NK-92 treated with Interleukin-12 subunit alpha and Interleukin-12 subunit beta, amount 100 ng/mL, for 24 hours (cell line): ENCODE results near the gene SH2D3A.
A peak's percentile ranks its signal among the peaks of the same experiment; 100 is the strongest.
"Not testable (repeated sequence)": the region's sequence is repeated elsewhere in the genome, so short reads cannot be mapped to it uniquely, and the experiment has no call there.

Experiments used
- DNase-seq: peaks from one replicate; lab custom pipeline; 2025; lab: John Stamatoyannopoulos, UW

Gene SH2D3A

DNA sequence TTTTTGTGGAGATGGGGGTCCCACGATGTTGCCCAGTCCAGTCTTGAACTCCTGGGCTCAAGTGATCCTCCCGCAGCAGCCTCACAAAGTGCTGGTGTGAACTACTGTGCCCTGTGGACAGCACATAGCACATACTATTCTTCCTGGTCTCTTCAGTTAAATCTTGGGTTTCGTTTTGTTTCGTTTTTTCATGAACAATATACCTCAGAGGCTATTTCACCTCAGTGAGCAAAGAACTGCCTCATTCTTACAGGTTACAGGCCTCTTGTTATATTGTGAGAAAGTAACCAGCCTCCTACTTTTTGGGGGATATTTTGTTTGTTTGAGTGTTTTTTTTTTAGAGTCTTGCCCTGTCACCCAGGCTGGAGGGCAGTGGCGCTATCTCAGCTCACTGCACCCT is 45.5 kb downstream of the SH2D3A start:
- DNase-seq: no peak

DNA sequence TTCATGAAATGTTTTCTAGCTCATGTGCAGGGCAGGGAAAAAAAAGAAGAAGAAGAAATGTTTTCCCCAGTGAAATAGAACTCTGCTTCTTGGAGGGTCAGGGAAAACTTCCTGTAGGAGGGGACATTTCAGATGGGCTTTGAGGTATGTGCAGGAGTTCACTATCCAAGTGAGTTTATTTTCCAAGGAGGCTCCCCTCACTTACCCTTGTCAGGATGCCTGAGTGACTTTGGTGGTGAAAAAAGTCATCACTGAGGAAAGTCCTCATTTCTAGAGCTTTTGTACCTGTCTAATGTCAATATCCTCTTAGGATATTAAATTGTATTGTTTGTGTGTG is 46.1 kb downstream of the SH2D3A start:
- DNase-seq: no peak

DNA sequence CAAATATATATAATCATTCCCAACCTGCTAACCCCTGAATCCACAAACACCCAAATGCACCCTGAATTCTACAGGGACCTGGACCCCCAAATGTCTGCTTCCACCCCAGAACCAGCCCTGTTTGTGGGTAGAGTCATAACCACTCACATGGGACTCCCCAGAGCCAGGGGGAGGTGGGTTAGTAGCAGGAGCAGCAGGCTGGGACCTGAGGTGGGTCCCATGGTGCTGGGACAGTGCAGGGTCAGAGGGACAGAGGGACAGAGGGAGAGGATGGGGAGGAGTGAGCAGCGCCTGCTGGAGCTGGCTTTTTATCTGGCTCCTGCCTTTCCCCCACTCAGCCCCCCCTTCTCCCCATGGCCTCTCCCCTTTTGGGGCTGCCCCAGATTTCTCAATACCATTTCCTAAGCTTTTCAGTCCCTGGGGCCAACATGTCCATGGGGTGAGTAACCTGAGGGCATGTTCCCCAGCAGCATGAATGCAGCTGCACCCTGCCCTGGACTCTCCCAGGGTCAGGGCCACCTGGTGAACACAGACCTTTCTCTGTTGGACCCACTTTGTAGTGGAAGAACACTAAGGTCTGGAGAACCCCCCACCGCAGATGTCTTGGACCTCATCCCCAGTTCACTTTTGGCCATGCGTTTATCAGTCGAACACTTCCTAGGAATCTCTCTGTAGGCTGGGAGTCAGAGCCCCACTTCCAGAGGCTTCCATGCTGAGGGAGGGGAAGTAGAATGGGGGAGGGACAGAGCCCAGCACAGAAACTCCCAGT is 46.7 kb downstream of the SH2D3A start, which contains the start of gene C3:
C3 (minus strand) TSS at position 282 of the 769 bp plus-strand sequence; CDS start at position 221, 61 bp downstream.
- peak; percentile 29 for DNase-seq

DNA sequence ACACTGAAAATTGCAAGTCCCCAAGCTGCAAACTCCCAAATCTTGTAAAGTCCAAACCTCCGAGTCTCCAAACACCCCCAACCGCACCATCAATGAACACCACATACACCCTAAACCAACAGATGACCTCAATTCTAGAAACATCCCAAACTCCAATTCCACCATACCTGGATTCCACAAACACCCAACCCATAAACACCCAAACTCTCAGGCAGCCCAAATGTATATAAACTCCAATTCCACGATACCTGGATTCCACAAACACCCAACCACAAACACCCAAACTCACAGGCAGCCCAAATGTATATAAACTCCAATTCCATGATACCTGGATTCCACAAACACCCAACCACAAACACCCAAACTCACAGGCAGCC is 47.3 kb downstream of the SH2D3A start:
- no peak for DNase-seq

GRCh38 chr19:6719540-6719861 is 47.7 kb downstream of the SH2D3A start:
- no peak for DNase-seq

DNA sequence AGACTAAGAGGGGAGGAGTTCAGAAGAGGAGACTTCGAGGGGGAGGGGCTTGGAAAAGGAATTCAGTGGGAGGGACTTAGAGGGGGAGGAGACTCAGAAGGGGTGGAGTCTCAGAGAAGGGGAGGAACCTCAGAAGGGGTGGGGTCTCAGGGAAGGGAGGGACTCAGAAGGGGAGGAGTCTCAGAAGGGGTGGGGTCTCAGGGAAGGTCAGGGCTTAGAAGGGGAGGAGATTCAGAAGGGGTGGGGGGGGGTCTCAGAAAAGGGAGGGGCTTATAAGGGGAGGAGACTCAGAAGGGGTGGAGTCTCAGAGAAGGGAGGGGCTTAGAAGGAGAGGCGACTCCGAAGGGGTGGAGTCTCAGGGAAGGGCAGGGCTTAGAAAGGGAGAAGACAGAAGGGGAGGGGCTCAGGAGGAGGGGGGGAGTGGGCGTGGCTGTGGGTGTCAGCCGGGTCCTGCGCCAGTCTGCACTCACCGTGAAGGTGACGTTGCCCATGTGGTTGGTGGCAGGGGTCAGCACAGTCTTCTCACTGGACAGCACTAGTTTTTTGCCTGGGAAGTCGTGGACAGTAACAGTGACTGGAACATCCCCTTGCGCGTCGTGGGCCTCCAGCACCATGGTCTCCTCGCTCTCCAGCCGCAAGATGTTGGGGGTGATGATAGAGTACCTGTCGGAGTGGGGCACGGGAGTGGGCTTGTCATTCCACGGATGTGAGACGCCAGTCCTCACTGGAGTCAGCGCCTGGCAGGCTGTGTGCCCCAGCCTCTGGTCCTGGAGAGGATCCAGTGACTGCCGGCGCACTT is 48.3 kb downstream of the SH2D3A start:
- DNase-seq: no peak

DNA sequence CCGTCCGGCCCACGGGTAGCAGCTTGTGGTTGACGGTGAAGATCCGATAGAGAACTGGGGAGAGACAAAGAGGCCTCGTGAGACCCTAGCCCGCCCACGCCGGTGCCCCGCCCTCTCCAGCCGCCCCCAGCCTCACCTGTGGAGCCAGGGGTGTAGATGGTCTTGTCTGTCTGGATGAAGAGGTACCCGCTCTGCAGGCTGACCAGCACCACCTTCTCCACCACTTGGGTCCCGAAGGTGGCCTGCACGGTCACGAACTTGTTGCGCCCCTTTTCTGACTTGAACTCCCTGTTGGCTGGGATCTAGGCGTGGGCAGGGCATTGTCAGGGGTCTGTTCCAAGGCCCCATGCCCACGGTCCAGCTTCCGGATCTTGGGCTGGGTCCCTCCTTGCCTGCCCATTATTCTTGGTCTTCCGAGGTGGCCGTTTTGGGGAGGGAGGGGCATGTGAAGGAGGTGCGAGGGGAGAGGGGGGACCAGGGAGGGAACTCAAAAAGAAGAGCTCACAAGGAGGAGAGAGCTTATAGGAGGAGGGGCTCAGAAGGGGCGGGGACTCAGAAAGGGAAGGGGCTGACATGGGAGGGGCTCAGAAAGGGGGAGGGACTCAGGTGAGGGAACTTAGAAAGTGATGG is 49.0 kb downstream of the SH2D3A start:
- DNase-seq: no peak

DNA sequence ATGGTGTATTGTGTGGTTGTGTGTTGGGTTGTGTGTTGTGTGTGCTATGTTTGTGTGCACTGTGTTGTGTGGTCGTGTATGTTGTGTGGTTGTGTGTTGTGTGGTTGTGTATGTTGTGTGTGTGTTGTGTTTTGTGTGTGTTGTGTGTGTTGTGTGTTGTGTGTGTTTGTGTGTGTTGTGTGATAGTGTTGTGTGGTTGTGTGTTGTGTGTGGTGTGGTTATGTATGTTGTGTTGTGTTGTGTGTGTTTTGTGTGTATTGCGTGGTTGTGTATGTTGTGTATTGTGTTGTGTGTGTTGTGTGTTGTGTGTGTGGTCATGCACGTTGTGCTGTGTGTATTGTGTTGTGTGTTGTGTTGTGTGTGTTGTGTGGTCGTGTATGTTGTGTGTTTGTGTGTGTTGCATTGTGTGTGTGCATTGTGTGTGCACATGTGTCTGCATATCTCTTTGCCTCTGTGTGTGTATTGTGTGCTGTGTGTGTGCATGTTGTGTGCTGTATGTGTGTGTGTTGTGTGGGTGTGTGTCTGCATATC is 49.7 kb downstream of the SH2D3A start:
- no peak for DNase-seq

DNA sequence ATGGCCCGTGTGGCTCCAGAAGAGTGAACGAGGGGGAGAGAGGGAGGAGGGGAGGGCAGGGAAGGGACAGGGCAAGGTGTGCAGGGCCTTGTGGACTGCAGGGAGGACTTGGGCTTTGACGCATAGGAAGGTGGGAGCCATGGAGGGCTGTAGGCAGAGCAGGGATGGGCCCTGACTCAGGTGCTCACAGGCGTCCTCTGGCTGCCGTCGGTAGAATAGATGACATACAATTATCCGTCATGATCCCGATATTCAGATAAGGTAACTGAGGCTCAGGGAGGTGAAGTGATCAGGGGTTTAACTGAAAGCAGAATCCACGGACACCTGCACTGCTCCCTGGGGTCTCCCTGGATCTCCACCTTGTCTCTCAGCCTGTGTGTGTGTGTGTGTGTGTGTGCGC is 50.2 kb downstream of the SH2D3A start:
- DNase-seq: no peak

- no peak for DNase-seq
Measured at GRCh38 chr19:6716610-6716970, 50.6 kb downstream of the SH2D3A start.

DNA sequence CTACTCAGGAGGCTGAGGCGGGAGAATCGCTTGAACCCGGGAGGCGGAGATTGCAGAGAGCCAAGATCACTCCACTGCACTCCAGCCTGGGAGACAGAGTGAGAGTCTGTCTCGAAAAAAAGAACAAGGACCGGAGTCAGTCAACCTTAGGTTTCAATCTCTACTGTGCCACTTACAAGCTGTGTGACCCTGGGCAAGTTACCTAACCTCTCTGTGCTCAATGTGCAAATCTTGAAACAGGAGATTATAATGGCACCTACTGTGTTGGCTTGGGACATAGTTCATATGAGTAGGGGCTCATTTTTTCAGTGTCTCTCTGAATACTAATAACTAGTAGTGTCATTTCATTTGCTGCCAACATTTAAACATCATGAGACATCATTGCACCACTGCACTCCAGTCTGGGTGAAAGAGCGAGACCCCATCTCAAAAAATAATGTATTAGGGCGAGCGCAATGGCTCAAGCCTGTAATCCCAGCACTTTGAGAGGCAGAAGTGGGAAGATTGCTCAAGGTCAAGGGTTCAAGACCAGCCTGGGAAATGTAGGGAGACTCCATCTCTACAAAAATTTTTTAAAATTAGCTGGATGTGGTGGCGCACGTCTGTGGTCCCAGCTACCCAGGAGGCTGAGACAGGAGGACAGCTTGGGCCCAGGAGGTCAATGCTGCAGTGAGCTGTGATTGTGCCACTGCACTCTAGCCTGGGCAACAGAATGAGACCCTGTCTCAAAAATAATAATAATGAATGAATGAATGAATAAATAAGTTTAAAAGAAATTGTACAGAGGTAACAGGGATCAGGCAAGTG is 52.3 kb downstream of the SH2D3A start:
- no peak for DNase-seq

- DNase-seq: no peak
Measured at GRCh38 chr19:6713773-6714692, 53.2 kb downstream of the SH2D3A start.

DNA sequence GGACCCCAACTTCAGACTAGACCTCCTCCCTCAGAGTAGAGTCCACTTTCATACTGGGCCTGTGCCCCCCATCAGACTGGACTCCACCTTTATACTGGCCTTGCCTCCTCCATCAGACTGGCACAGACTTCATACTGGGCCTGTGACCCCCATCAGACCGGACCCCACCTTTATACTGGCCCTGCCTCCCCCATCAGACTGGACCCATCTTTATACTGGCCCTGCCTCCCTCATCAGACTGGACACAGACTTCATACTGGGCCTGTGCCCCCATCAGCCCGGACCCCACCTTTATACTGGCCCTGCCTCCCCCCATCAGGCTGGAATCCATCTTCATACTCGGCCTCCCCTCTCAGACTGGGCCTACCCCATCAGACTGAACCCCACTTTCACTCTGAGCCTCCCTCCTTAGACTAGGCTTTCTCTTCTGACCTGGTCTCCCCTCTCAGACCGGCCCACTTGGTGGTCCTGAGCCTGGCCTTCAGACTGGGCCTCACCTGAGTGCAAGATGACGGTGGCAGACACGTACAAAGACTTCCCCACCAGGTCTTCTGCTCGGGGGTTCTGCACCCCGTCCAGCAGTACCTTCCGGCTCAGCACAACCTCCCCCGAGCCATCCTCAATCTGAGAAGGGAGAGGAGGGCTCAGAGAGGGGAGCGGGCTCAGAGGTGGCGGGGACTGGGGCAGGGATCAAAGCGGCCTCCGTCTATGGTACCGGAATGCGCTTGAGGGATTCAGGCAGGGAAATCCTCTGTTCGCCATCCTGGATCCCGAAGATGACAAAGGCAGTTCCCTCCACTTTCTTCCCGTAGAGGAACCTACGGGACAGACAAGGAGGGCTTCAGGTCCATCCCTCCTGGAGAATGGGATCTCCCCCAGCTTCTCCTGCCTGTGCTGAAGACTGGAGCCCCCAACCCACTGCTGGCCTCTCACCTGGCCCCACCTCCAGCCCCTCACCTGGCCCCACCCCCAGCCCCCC is 54.3 kb downstream of the SH2D3A start:
- no peak for DNase-seq

- no peak for DNase-seq
Measured at GRCh38 chr19:6712231-6712630, 55.0 kb downstream of the SH2D3A start.

DNA sequence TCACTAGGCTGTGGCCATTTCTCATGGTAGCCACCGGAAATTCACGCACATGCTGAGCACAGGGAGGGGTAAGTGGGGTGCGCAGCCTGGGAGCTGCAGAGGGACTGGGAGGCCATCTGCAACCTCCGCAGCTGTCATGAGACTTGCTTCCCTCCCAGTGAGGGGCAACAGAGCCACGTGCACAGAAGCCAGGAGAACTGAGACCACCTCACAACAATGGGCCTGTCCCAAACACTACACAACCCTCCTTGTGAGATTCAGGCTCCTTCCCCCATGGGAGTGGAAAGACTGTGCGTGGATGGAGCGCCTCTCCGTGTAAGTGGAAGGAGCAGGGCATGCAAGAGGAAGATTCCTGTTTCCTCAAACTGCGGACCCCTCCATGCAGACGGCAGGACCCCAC is 55.6 kb downstream of the SH2D3A start:
- no peak for DNase-seq

DNA sequence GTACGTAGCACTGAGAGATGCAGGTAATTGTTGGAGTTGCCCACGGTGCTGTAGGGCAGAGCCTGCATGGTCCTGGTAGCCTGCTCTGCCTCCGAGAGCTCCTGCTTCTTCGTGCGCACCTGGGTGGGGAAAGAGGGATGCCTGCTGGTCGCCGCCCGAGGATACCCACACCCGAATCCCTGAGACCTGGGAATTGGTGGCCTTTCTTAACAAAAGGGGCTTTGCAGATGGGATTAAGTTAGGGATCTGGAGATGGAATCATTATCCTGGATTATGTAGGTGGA is 56.2 kb downstream of the SH2D3A start:
- DNase-seq: no peak

GRCh38 chr19:6710273-6711077 is 56.8 kb downstream of the SH2D3A start:
- no peak for DNase-seq

- no peak for DNase-seq
Measured at GRCh38 chr19:6709549-6709948, 57.7 kb downstream of the SH2D3A start.

GRCh38 chr19:6708913-6709312 is 58.3 kb downstream of the SH2D3A start:
- not testable (repeated sequence) for DNase-seq
